HCT116 (cell line): ENCODE data around the gene TSHZ1. TPM values are rescaled to one million over a fixed set of nuclear protein-coding genes. Genes with fewer than 3 reads are reported as not detected.

Source experiments
- ATAC-seq: fragments of 200-7000 bp; cut with Tn5 transposase; 2 replicates; pipeline ENCODE4 v1.9.1; 2020; ENCODE audit warnings: mild to moderate bottlenecking, moderate library complexity
- BruUV-seq: library from RNA; stranded (reverse); fragments of 400-500 nt; replicated peaks from 2 replicates; lab custom pipeline; 2021; lab: Mats Ljungman, UMichigan
- CTCF ChIA-PET: fragments of 300-600 bp; sonication (Branson Sonifier 250); formaldehyde crosslinking; loops from one replicate; lab custom pipeline; 2021; ENCODE audit warnings: antibody characterized with exemption; lab: Charles Lee
- POLR2A ChIA-PET: fragments of 300-600, 350-600 bp; sonication (Branson Sonifier 250); formaldehyde crosslinking; loops from one replicate; lab custom pipeline; 2021; ENCODE audit warnings: antibody characterized with exemption; lab: Charles Lee
- RAD21 ChIA-PET, 2 experiments: fragments of 300-600 bp; sonication (Branson Sonifier 250); formaldehyde crosslinking; loops; one replicate each; lab custom pipeline; 2023; ENCODE audit warnings: low total read pairs in 2 of 2; ENCODE audit not compliant: uncharacterized antibody in 2 of 2, unreplicated experiment in 2 of 2, low non-redundant PET in 1 of 2; lab: Charles Lee
- DNase-seq: peaks from one replicate; pipeline ENCODE4 v3.0.0-alpha.2; 2010; ENCODE audit warnings: low read depth, low spot score
- H2AFZ ChIP-seq: fragments of 200-600 bp; shearing (Covaris generic), sonication (generic); 2 replicates; pipeline ENCODE4 v1.6.1; 2017; ENCODE audit warnings: low read depth, mixed run types, mixed read lengths, antibody characterized with exemption, low read length; ENCODE audit not compliant: poor library complexity, severe bottlenecking
- H3K27ac ChIP-seq: 2 replicates; pipeline ENCODE4 v1.5.1; 2012; ENCODE audit warnings: low read depth, low read length
- H3K27me3 ChIP-seq: fragments of 200-600 bp; sonication (generic); 2 replicates; pipeline ENCODE4 v1.6.1; 2016; ENCODE audit warnings: mixed run types, low read length, mixed read lengths; ENCODE audit not compliant: insufficient read depth
- H3K36me3 ChIP-seq, 2 experiments: fragments of 200-500 bp in 1 of 2; fragments of 200-600 bp in 1 of 2; sonication (Bioruptor generic) in 1 of 2; sonication (generic) in 1 of 2; 2 replicates each; pipeline versions ENCODE4 v1.5.1 to v1.6.1; 2014 to 2016; ENCODE audit warnings: low read length in 2 of 2, inconsistent platforms in 1 of 2, mixed read lengths in 1 of 2, mixed run types in 1 of 2; ENCODE audit not compliant: insufficient read depth in 2 of 2, control insufficient read depth in 1 of 2
- H3K4me1 ChIP-seq, 2 experiments: fragments of 200-600 bp in 1 of 2; sonication (generic) in 1 of 2; 2 replicates each; pipeline versions ENCODE4 v1.5.1 to v1.6.1; 2012 to 2017; ENCODE audit warnings: low read length in 2 of 2, inconsistent platforms in 1 of 2, mild to moderate bottlenecking in 1 of 2, mixed read lengths in 1 of 2, mixed run types in 1 of 2, moderate library complexity in 1 of 2; ENCODE audit not compliant: insufficient read depth in 2 of 2, control insufficient read depth in 1 of 2
- H3K4me2 ChIP-seq: fragments of 200-600 bp; sonication (generic); 2 replicates; pipeline ENCODE4 v1.6.1; 2017; ENCODE audit warnings: mixed run types, low read length, mixed read lengths
- H3K4me3 ChIP-seq, 2 experiments: fragments of 200-600 bp in 1 of 2; sonication (generic) in 1 of 2; replicated peaks in 1 of 2; 2 replicates each; pipeline ENCODE4 v1.5.1; 2011 to 2016; ENCODE audit warnings: low read length in 2 of 2, control low read depth in 1 of 2, low read depth in 1 of 2, mild to moderate bottlenecking in 1 of 2, mixed read lengths in 1 of 2, mixed run types in 1 of 2
- H3K79me2 ChIP-seq: fragments of 200-600 bp; sonication (generic); 2 replicates; pipeline ENCODE4 v1.6.1; 2017; ENCODE audit warnings: mild to moderate bottlenecking, mixed run types, low read length, moderate library complexity, mixed read lengths; ENCODE audit not compliant: insufficient read depth
- H3K9ac ChIP-seq: fragments of 200-600 bp; sonication (generic); 2 replicates; pipeline ENCODE4 v1.6.1; 2016; ENCODE audit warnings: low read length, mixed read lengths
- H3K9me2 ChIP-seq: fragments of 200-600 bp; sonication (generic), shearing (Covaris generic); 2 replicates; pipeline ENCODE4 v1.6.1; 2017; ENCODE audit warnings: mixed run types, mild to moderate bottlenecking, moderate library complexity; ENCODE audit not compliant: insufficient read depth
- H3K9me3 ChIP-seq, 2 experiments: fragments of 200-500 bp in 1 of 2; fragments of 200-600 bp in 1 of 2; sonication (Bioruptor generic) in 1 of 2; sonication (generic) in 1 of 2; 2 replicates each; pipeline ENCODE4 v1.6.1; 2014 to 2017; ENCODE audit warnings: low read length in 2 of 2, mixed read lengths in 2 of 2, inconsistent platforms in 1 of 2, low read depth in 1 of 2, mild to moderate bottlenecking in 1 of 2, mixed run types in 1 of 2, moderate library complexity in 1 of 2; ENCODE audit not compliant: control insufficient read depth in 1 of 2, insufficient read depth in 1 of 2
- H4K20me1 ChIP-seq: fragments of 200-600 bp; sonication (generic), shearing (Covaris generic); 2 replicates; pipeline ENCODE4 v1.6.1; 2017; ENCODE audit warnings: mixed run types, mild to moderate bottlenecking, moderate library complexity; ENCODE audit not compliant: insufficient read depth
- ATF3 ChIP-seq: IDR thresholded peaks from 2 replicates; pipeline ENCODE4 v1.6.1; 2012
- CEBPB ChIP-seq: IDR thresholded peaks from 2 replicates; pipeline ENCODE4 v1.6.1; 2012; ENCODE audit warnings: low read depth
- EGR1 ChIP-seq: IDR thresholded peaks from 2 replicates; pipeline ENCODE4 v1.6.1; 2012; ENCODE audit warnings: low read depth
- ELF1 ChIP-seq: IDR thresholded peaks from 2 replicates; pipeline ENCODE4 v1.6.1; 2012; ENCODE audit warnings: low read depth, borderline replicate concordance
- EZH2 ChIP-seq: fragments of 200-600 bp; sonication (generic); IDR thresholded peaks from 2 replicates; pipeline ENCODE4 v1.6.1; 2017; ENCODE audit warnings: antibody characterized with exemption, mixed run types
- EZH2phosphoT487 ChIP-seq: fragments of 200-600 bp; IDR thresholded peaks from 2 replicates; pipeline ENCODE4 v1.6.1; 2018; ENCODE audit warnings: antibody characterized with exemption, borderline replicate concordance
- JUND ChIP-seq: IDR thresholded peaks from 2 replicates; pipeline ENCODE4 v1.6.1; 2012
- MAX ChIP-seq: IDR thresholded peaks from 2 replicates; pipeline ENCODE4 v1.6.1; 2012
- POLR2A ChIP-seq: IDR thresholded peaks from 2 replicates; pipeline ENCODE4 v1.7.0; 2011; ENCODE audit warnings: borderline replicate concordance; ENCODE audit not compliant: insufficient read depth, insufficient read length; ENCODE audit errors: extremely low read depth
- POLR2AphosphoS5 ChIP-seq: IDR thresholded peaks from 2 replicates; pipeline ENCODE4 v1.6.1; 2011; ENCODE audit warnings: mild to moderate bottlenecking, low read depth, low read length, moderate library complexity
- SIN3A ChIP-seq: IDR thresholded peaks from 2 replicates; pipeline ENCODE4 v1.6.1; 2012; ENCODE audit warnings: low read depth
- SP1 ChIP-seq: IDR thresholded peaks from 2 replicates; pipeline ENCODE4 v1.6.1; 2012; ENCODE audit warnings: low read depth
- SRF ChIP-seq: IDR thresholded peaks from 2 replicates; pipeline ENCODE4 v1.6.1; 2012; ENCODE audit warnings: low read depth
- YY1 ChIP-seq: IDR thresholded peaks from 2 replicates; pipeline ENCODE4 v1.6.1; 2011; ENCODE audit warnings: low read length, low read depth, moderate library complexity, mild to moderate bottlenecking; ENCODE audit not compliant: insufficient replicate concordance; ENCODE audit errors: extremely low read depth
- ZNF274 ChIP-seq: fragments of 200-500 bp; sonication (Bioruptor generic); IDR thresholded peaks from 2 replicates; pipeline ENCODE4 v1.6.1; 2014; ENCODE audit warnings: mild to moderate bottlenecking, low read depth, low read length, inconsistent platforms
- intact Hi-C: fragments of 100-400 bp; cut with micrococcal nuclease; formaldehyde crosslinking; loops from 2 replicates; pipeline ENCODE4 v1.10.0; 2022
- total RNA-seq: library from RNA; stranded (reverse); gene quantifications from one replicate; pipeline ENCODE4 v1.2.1, GENCODE V29; 2021; ENCODE audit not compliant: unreplicated experiment
- TF ChIP-seq, protein P1 (sequence below): IDR thresholded peaks from 2 replicates; pipeline ENCODE4 v1.6.1; 2011; ENCODE audit warnings: mild to moderate bottlenecking, low read length, moderate library complexity; ENCODE audit not compliant: insufficient replicate concordance; ENCODE audit errors: extremely low read depth

The TSHZ1 gene
- total RNA-seq, 1 experiment from 2014 or later, result 5.7 TPM

- Histone ChIP-seq H3K4me1 (no peaks in the 10 kb centered on the region), H3K9ac (no peak overlapping the region), H3K79me2 (no peaks in the 10 kb centered on the region), H4K20me1 (no peaks in the 10 kb centered on the region), H3K9me3 (no peaks in the 10 kb centered on the region), H3K9me2 (no peaks in the 10 kb centered on the region), H3K36me3 (no peaks in the 10 kb centered on the region), H2AFZ (no peak overlapping the region), H3K27me3 (no peaks in the 10 kb centered on the region), H3K4me3 (no peak overlapping the region), H3K4me2 (no peak overlapping the region), H3K27ac (no peak overlapping the region)
- ChIA-PET POLR2A (no interaction called here), RAD21 (no interaction called here), CTCF (no interaction called here)
- TF ChIP-seq SRF (no peak), POLR2AphosphoS5 (no peak), CEBPB (no peak), JUND (no peak), POLR2A (no peak), ATF3 (no peak), MAX (no peak), YY1 (no peak), EGR1 (no peak), EZH2 (no peak), ZNF274 (no peak), ELF1 (no peak), SIN3A (no peak), EZH2phosphoT487 (no peak), SP1 (no peak)
- TF ChIP-seq, protein P1, sequence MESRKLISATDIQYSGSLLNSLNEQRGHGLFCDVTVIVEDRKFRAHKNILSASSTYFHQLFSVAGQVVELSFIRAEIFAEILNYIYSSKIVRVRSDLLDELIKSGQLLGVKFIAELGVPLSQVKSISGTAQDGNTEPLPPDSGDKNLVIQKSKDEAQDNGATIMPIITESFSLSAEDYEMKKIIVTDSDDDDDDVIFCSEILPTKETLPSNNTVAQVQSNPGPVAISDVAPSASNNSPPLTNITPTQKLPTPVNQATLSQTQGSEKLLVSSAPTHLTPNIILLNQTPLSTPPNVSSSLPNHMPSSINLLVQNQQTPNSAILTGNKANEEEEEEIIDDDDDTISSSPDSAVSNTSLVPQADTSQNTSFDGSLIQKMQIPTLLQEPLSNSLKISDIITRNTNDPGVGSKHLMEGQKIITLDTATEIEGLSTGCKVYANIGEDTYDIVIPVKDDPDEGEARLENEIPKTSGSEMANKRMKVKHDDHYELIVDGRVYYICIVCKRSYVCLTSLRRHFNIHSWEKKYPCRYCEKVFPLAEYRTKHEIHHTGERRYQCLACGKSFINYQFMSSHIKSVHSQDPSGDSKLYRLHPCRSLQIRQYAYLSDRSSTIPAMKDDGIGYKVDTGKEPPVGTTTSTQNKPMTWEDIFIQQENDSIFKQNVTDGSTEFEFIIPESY, result no peak
- no TSS peak for BruUV-seq
- ATAC-seq, result no peak
- intact Hi-C loops, result loop anchor here (5.0 kb wide), 1 partner anchor 597 kb away; no protein-coding TSS in a partner anchor
- DNase-seq, result no peak
Measured at GRCh38 chr18:75249175-75249518, 38.5 kb downstream of the TSHZ1 start.
